ENCODE data around the gene CELF2. TPM values are rescaled to one million over a fixed set of nuclear protein-coding genes. Genes with fewer than 3 reads are reported as not detected.
A peak's percentile ranks its signal among the peaks of the same experiment; 100 is the strongest.

The CELF2 gene
- total RNA-seq, 6 donors from 2014 or later, result 82.7 to 193 (median 120) TPM

DNA sequence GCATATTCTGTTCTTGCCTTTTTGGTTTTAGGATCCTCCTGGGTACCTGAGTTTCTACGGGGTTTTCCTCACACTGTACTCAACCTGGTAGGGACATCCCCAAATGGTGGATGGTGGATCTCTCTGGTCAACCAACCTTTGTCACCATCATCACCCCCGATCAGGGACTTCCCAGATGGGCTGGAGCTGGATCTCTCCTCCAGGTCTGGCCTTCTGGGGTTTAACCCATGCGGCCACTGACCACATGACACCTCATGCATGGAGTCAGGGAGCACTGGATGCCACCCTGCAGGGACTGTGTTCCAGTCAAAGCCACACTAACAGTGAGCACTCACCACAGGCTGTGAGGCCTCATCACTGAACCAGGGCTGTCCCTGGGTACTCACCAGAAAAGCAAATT lies 80.0 kb downstream of the CELF2 start:
- ATAC-seq (ENCODE audit: low FRiP score in 2 of 2), result peak in 1 of 2 donors; percentile 63
- 89 to 98% methylated on average over 3 of the region's 3 CpGs for WGBS, 2 donors
- H3K27ac ChIP-seq, result no peak overlapping the region
- no peaks in the 10 kb centered on the region for H3K36me3 ChIP-seq
- no peaks in the 10 kb centered on the region for H3K9me3 ChIP-seq
- H3K4me1 ChIP-seq, result no peaks in the 10 kb centered on the region
- no peak overlapping the region for H3K4me3 ChIP-seq
- TF ChIP-seq POLR2AphosphoS5 (IDR thresholded peaks at IDR 0.05) (no peak), CTCF (IDR thresholded peaks at IDR 0.05) (no peak), EP300 (IDR thresholded peaks at IDR 0.05) (no peak), POLR2A (IDR thresholded peaks at IDR 0.05) (no peak)
- no peak for DNase-seq
- no peaks in the 10 kb centered on the region for H3K27me3 ChIP-seq

DNA sequence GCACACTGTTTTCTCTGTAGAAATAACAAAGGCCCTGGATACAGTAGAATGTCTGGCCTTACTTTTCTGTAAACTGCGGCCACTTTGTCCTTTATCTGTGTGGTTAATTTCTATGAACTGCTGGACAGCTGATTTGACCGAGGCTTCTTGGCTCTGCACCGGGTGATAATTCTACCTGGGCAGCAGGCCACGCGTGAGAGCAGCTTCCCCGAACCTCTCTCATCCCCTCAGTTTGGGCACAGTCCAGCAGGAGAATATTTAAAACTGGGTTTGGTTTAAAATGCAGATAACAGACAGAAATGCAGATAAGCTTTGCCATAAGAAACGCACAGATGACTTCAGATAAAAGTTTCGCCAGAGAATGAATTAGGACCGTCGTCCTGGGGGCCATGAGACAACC lies 81.0 kb downstream of the CELF2 start:
- 63 to 84% methylated on average over 10 of the region's 10 CpGs for WGBS, 2 donors

DNA sequence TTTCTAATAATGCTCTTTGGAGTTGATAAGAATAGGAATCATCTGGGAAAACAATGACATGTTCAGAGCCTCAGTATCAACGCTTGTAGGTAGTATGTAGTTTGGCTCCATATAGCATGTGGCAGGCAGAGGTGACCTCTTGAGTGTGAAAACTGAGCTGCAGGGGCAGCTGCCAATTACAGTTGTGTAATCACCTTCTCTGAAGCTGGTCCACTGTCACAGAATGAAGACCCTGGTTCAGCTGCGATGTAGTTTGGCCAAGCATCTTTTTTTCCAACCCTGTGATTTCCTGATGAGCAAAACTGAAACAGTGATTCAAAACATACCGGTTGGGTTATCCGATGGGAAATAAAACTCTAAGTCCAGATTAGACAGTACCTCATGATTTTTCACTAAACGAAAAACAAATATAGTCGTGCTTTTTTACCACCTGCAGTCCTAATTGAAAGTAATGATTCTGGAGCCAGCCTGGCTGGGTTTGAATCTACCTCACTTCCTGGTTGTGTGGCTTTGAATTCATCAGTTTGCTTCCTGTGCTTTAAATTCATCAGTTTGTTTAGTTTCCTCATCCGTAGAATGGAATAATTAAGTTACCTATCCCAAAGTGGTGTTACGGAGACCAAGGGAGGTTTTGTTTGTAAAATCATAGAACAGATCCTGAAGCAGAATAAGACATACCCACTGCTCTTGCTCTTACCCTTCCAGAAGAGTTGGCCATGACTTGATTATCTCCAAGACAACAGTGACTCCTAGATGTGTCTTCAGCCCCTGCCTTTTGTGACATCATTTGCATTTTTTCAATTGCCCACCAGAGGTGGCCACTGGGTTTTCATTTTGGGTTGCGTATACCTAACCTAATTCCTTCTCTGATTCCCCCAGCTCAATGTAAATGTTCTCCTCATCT lies 87.4 kb downstream of the CELF2 start:
- Histone ChIP-seq H3K9me3 (peaks cover 0 to 3% (median 0%) of the 10 kb centered on the region in 4 donors), H3K4me3 (no peak overlapping the region), H3K36me3 (no peaks in the 10 kb centered on the region), H3K27ac (no peak overlapping the region), H3K27me3 (no peaks in the 10 kb centered on the region), H3K4me1 (no peaks in the 10 kb centered on the region)
- no peak for ATAC-seq (ENCODE audit: low FRiP score in 2 of 2)
- TF ChIP-seq CTCF (IDR thresholded peaks at IDR 0.05), result no peak
- no peak for TF ChIP-seq POLR2AphosphoS5 (IDR thresholded peaks at IDR 0.05)
- 80 to 87% methylated on average over 9 of the region's 9 CpGs for WGBS, 2 donors
- DNase-seq, result no peak

More for the DNA sequence above, 81.0 kb downstream of the CELF2 start:
- Histone ChIP-seq H3K36me3 (no peaks in the 10 kb centered on the region), H3K27ac (no peak overlapping the region), H3K9me3 (no peaks in the 10 kb centered on the region), H3K4me3 (no peak overlapping the region), H3K4me1 (no peaks in the 10 kb centered on the region), H3K27me3 (no peaks in the 10 kb centered on the region)
- TF ChIP-seq EP300 (IDR thresholded peaks at IDR 0.05), result no peak
- no peak for TF ChIP-seq CTCF (IDR thresholded peaks at IDR 0.05)
- TF ChIP-seq POLR2AphosphoS5 (IDR thresholded peaks at IDR 0.05), result no peak
- TF ChIP-seq POLR2A (IDR thresholded peaks at IDR 0.05), result no peak
- peak in 1 of 2 donors; percentile 24 for ATAC-seq (ENCODE audit: low FRiP score in 2 of 2)
- no peak for DNase-seq

GRCh38 chr10:11105676-11106004 lies 88.0 kb downstream of the CELF2 start:
- Histone ChIP-seq H3K9me3 (peaks cover 0 to 3% (median 0%) of the 10 kb centered on the region in 4 donors), H3K36me3 (no peaks in the 10 kb centered on the region), H3K27me3 (no peaks in the 10 kb centered on the region), H3K27ac (no peak overlapping the region), H3K4me1 (no peaks in the 10 kb centered on the region), H3K4me3 (no peak overlapping the region)
- no peak for TF ChIP-seq POLR2AphosphoS5 (IDR thresholded peaks at IDR 0.05)
- no peak for TF ChIP-seq EP300 (IDR thresholded peaks at IDR 0.05)
- TF ChIP-seq CTCF (IDR thresholded peaks at IDR 0.05), result no peak
- no peak for TF ChIP-seq POLR2A (IDR thresholded peaks at IDR 0.05)
- 96 to 98% methylated on average over 2 of the region's 2 CpGs for WGBS, 2 donors
- no peak for ATAC-seq (ENCODE audit: low FRiP score in 2 of 2)
- DNase-seq, result no peak
